ENCODE data around the gene SLC35F2. TPM values are rescaled to one million over a fixed set of nuclear protein-coding genes. Genes with fewer than 3 reads are reported as not detected.

Gene SLC35F2
- total and polyA plus RNA-seq, 2 of the 4 experiments (the other 2 are of a cell fraction), result 4.9 to 15.4 TPM

- H2BK120ac ChIP-seq (ENCODE audit: low read depth, low read length), result no peak overlapping the region
- H3K36me3 ChIP-seq (ENCODE audit: control insufficient read depth, insufficient read depth, low read length), result no peaks in the 10 kb centered on the region
- no peak overlapping the region for H2BK20ac ChIP-seq (ENCODE audit: low read depth, low read length)
- 69% methylated on average over 2 of the region's 3 CpGs; no CpG with 5 or more reads in 1 of the 2 experiments for WGBS, 2 experiments (ENCODE audit: extremely low coverage in 2 of 2, insufficient read length in 1 of 2)
- no peaks in the 10 kb centered on the region for H4K20me1 ChIP-seq (ENCODE audit: insufficient read depth, low read length)
- no peak overlapping the region for H4K5ac ChIP-seq (ENCODE audit: low read depth, low read length)
- no peak overlapping the region for H3K4ac ChIP-seq (ENCODE audit: low read depth, low read length)
- no peak overlapping the region for H2BK5ac ChIP-seq (ENCODE audit: low read depth, low read length, poor library complexity, severe bottlenecking)
- TF ChIP-seq MAFK (IDR thresholded peaks at IDR 0.05; ENCODE audit: low read depth, low read length) (no peak), CTCF (conservative IDR thresholded peaks at IDR 0.05; ENCODE audit: low read depth, low read length) (0 out of 2 replicates have a peak, but pooled peaks have one; percentile 4), NFE2L2 (IDR thresholded peaks at IDR 0.05; ENCODE audit: low read depth, low read length) (no peak), POLR2A (IDR thresholded peaks at IDR 0.05; ENCODE audit: low read depth, low read length) (no peak), MAZ (IDR thresholded peaks at IDR 0.05; ENCODE audit: borderline replicate concordance, low read depth, low read length) (no peak), ELK1 (IDR thresholded peaks at IDR 0.05; ENCODE audit: borderline replicate concordance, low read depth, low read length) (no peak), RFX5 (IDR thresholded peaks at IDR 0.05; ENCODE audit: low read depth, low read length) (no peak)
- no peak for DNase-seq
- ATAC-seq (ENCODE audit: low read depth), result no peak
- CTCF ChIA-PET, result interaction anchor here (1.0 kb wide), 1 partner anchor 11 kb away, joined by 3 read pairs; no protein-coding TSS in a partner anchor
- no peak overlapping the region for H2AK9ac ChIP-seq (replicated peaks; ENCODE audit: low read depth, low read length, poor library complexity)
- BruUV-seq (replicated peaks), result no TSS peak
- H3K18ac ChIP-seq (ENCODE audit: low read depth, low read length), result no peak overlapping the region
- no peak overlapping the region for H3K4me3 ChIP-seq (ENCODE audit: insufficient read depth, low read depth, low read length)
- no peak overlapping the region for H3K9ac ChIP-seq (ENCODE audit: low read depth, low read length)
- in situ Hi-C loops (cut with MboI; ENCODE audit: low sequenced_read_pairs) (no loop called here), intact Hi-C loops (cut with micrococcal nuclease) (no loop called here), dilution Hi-C loops (cut with HindIII; ENCODE audit: low sequenced_read_pairs, unreplicated experiment) (no loop called here)
- H4K91ac ChIP-seq (ENCODE audit: insufficient read depth, low read depth, low read length), result no peak overlapping the region
- H2BK15ac ChIP-seq (ENCODE audit: low read depth, low read length), result no peak overlapping the region
- POLR2A ChIA-PET (ENCODE audit: unreplicated experiment), result no interaction called here
- no peak overlapping the region for H3K4me2 ChIP-seq (ENCODE audit: low read depth, low read length)
- H3K9me3 ChIP-seq (ENCODE audit: control insufficient read depth, insufficient read depth, low read length), result no peaks in the 10 kb centered on the region
- H3K14ac ChIP-seq (replicated peaks; ENCODE audit: low read depth, low read length), result no peak overlapping the region
- H3K4me1 ChIP-seq (ENCODE audit: control insufficient read depth, insufficient read depth, low read length), result no peaks in the 10 kb centered on the region
- H3K56ac ChIP-seq (ENCODE audit: extremely low read depth, insufficient read depth, low read length), result no peak overlapping the region
- H2AK5ac ChIP-seq (ENCODE audit: low read depth, low read length), result no peak overlapping the region
- no peaks in the 10 kb centered on the region for H3K9me1 ChIP-seq (ENCODE audit: insufficient read depth, low read length)
- H2AFZ ChIP-seq (replicated peaks; ENCODE audit: low read length, poor library complexity), result no peak overlapping the region
- H4K8ac ChIP-seq (ENCODE audit: low read depth in 2 of 2, low read length in 2 of 2), result no peak overlapping the region
- no peak overlapping the region for H3K23ac ChIP-seq (ENCODE audit: low read depth, low read length)
- H3K79me1 ChIP-seq (ENCODE audit: low read depth in 1 of 2, low read length in 2 of 2), result no peaks in the 10 kb centered on the region
- H3K27me3 ChIP-seq (ENCODE audit: control insufficient read depth, insufficient read depth, low read length), result peaks cover 2% of the 10 kb centered on the region; the same call in 1 of the 2 replicates
- H3K27ac ChIP-seq (ENCODE audit: insufficient read depth, low read length), result no peak overlapping the region
Measured at GRCh38 chr11:107780775-107781174, 77.8 kb downstream of the SLC35F2 start.

Data from IMR-90 (cell line).